ENCODE measurements around the gene TASP1.
A peak's percentile ranks its signal among the peaks of the same experiment; 100 is the strongest.
"Not testable (repeated sequence)": the region's sequence is repeated elsewhere in the genome, so short reads cannot be mapped to it uniquely, and the experiment has no call there.

The TASP1 gene

GRCh38 chr20:13487202-13487601 lies 151.5 kb downstream of the TASP1 start:
- FAIRE-seq = no peak

GRCh38 chr20:13486694-13487093 lies 152.0 kb downstream of the TASP1 start:
- no peak for FAIRE-seq

- no peak for FAIRE-seq
Observed at GRCh38 chr20:13485576-13485975, 153.2 kb downstream of the TASP1 start.

- FAIRE-seq = not testable (repeated sequence)
Observed at GRCh38 chr20:13485019-13485418, 153.7 kb downstream of the TASP1 start.

- not testable (repeated sequence) for FAIRE-seq
Observed at GRCh38 chr20:13483472-13483871, 155.3 kb downstream of the TASP1 start.

GRCh38 chr20:13478366-13478765 lies 160.4 kb downstream of the TASP1 start:
- no peak for FAIRE-seq

- no peak for FAIRE-seq
Observed at GRCh38 chr20:13474467-13474866, 164.3 kb downstream of the TASP1 start.

GRCh38 chr20:13469262-13469661 lies 169.5 kb downstream of the TASP1 start:
- no peak for FAIRE-seq

- no peak for FAIRE-seq
Observed at GRCh38 chr20:13468166-13468565, 170.6 kb downstream of the TASP1 start.

DNA sequence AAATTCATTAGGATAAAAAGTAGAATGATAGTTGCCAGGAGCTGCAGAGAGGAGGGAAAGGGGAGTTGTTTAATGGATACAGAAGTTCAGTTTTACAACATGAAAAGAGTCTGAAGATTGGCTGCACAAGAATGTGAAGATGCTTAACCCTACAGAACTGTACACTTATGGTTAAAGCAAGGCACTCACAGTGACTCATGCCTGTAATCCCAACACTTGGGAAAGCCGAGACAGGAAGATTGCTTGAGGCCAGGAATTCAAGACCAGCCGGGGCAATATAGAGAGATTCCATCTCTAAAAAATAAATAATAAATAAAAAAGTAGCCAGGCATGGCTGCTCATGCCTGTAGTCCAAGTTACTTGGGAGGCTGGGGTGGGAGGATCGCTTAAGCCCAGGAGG lies 174.0 kb downstream of the TASP1 start:
- no peak for FAIRE-seq

GRCh38 chr20:13461849-13462458 lies 176.8 kb downstream of the TASP1 start:
- no peak for FAIRE-seq

DNA sequence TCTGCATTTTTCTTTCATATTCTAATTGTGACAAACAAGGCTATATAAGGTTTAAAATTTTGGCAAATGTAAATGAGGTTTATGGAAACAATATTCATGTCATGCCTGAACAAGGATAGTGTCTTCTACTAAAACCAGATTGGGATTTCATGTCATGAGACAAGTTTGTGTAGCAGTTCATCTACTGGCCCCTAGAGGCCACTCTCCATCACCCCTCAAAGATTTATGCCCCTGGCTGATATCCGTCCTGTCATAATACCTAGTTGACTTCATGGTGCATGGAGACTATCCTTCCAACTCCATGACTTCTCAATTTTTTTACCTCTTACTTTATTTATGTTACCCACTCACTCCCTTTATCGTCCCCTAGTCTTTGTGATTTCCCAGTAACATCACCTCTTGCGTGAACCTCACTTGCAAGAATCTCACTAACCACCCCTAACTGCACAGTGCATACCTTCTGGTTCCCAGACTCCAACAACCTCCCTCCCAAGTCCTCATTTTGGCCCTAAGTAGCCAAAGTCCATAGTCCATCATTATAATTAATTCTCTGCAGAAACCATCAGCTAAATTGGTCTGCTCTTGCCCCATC lies 179.8 kb downstream of the TASP1 start:
- FAIRE-seq = no peak

GRCh38 chr20:13457487-13457886 lies 181.2 kb downstream of the TASP1 start:
- FAIRE-seq = peak; percentile 61

DNA sequence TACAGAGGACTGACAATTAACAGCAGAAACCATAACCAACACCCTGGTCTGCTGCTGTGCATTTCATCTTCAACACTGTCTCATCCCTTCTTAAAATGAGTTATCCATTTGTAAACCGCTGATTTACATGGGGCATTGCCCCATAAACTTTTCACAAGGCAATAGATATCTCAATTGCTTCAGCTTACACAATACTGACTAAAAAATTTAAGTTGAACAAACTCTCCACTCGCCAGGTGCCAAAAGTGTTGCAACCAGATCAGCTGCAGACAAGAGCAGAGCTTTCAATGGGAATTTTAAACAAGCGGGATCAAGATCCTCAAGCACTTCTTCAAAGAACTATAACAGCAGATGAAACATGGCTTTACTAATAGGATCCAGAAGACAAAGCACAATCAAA lies 183.0 kb downstream of the TASP1 start:
- FAIRE-seq = no peak

GRCh38 chr20:13453367-13453766 lies 185.4 kb downstream of the TASP1 start:
- no peak for FAIRE-seq

GRCh38 chr20:13452470-13453124 lies 186.1 kb downstream of the TASP1 start:
- FAIRE-seq = no peak

- FAIRE-seq = no peak
Observed at GRCh38 chr20:13449868-13450434, 188.8 kb downstream of the TASP1 start.

DNA sequence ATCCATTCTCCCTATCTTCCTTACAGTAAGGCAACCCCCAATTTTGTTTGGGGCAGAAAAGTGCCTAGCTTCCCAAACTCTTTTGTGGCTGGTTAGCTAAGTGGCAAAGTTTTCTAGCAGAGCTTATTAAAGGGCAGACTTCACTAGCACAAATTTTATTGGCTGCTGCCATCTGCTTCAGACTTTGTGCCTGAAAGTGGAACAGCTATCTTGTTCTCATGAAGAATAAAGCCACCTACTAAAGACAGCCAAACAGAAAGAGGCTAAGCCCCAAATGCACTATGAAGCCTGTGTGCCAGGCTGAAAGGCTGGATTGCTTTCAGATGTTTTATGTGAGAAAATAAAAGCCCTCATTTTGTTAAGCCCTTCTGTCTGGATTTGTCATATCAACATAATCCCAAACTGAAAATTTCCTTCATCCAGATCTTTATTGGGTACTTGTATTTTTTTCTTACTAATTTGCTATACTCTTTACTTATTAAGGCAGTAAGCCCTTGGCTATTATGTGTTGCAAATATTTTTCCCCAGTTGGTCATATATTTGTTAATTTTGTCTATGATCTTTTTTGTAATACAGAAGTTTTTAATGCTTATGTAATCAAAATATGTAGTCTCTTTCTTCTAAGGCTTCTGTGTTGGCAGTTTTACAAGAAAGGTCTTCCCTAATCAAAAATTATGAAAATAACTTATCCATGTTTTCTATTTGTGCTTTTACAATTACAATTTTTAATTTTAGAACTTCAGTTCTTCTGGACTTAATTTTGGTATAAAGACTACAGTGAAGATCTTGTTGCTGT lies 191.1 kb downstream of the TASP1 start:
- FAIRE-seq = no peak

GRCh38 chr20:13443690-13444089 lies 195.0 kb downstream of the TASP1 start:
- no peak for FAIRE-seq

- FAIRE-seq = no peak
Observed at GRCh38 chr20:13442986-13443385, 195.7 kb downstream of the TASP1 start.

DNA sequence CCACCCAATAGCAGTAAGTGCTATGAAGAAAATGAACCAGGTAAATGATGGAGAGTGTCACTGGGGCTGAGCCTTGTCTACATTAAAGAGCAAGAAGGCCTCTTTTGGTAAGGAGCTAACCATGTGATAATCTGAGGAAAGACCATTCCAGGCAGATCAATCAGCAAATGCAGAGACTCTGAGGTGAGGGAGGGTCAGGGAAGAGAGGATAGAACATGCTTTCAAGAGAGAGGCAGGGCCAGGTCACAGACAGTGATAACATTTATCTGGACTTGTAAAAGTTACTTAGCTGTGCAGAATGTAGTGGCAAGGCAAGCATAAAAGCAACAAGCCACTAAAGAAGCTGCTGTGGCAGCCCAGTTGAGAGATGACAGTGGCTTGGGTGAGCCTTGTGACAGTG lies 197.3 kb downstream of the TASP1 start:
- no peak for FAIRE-seq

DNA sequence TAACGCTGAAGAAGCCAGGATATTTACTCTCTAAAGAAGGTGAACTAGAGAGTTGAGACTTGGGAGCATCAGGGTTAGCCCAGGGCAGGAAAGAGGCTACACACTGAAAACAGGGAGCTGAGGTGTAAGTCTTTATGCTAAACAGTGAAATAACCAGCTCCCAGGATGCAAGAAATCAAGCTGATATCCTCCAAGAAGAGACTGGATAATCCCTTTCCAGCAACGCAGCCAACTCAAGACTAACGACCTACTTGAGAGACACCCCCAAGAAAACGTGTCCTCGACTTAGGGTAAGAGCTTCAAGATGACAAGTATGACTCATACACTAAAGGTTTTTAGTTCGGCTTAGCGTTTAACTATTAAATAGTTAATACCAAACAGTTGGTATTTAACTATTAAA lies 202.2 kb downstream of the TASP1 start:
- no peak for FAIRE-seq

DNA sequence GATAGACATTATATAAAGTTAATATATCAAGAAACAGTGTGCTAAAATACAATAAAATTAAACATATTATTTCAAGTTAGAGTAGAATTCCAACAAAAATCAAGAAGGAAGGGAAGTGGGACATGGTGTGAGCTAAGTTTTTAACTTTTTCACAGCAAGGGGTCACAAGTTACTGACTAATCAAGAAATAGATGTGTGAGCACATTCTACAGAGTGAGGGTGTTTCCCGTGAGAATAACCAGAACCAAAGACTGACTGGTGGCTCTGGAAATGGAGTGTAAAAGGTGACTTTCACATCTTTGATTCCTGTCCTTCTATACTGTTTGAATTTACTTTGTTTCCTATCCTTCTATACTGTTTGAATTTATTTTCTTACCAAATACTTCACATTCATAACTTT lies 206.6 kb downstream of the TASP1 start:
- FAIRE-seq = no peak

All from TTC549 (cell line).